HUDEP-2 (cell line): ENCODE results near the gene MRPL28.
"Not testable (repeated sequence)": the region's sequence is repeated elsewhere in the genome, so short reads cannot be mapped to it uniquely, and the experiment has no call there.

Experiments used
- DNase-seq, 76 experiments: peaks; one replicate each; lab custom pipeline; 2025; ENCODE audit not compliant: unreplicated experiment in 76 of 76; lab: John Stamatoyannopoulos, UW

The MRPL28 gene

DNA sequence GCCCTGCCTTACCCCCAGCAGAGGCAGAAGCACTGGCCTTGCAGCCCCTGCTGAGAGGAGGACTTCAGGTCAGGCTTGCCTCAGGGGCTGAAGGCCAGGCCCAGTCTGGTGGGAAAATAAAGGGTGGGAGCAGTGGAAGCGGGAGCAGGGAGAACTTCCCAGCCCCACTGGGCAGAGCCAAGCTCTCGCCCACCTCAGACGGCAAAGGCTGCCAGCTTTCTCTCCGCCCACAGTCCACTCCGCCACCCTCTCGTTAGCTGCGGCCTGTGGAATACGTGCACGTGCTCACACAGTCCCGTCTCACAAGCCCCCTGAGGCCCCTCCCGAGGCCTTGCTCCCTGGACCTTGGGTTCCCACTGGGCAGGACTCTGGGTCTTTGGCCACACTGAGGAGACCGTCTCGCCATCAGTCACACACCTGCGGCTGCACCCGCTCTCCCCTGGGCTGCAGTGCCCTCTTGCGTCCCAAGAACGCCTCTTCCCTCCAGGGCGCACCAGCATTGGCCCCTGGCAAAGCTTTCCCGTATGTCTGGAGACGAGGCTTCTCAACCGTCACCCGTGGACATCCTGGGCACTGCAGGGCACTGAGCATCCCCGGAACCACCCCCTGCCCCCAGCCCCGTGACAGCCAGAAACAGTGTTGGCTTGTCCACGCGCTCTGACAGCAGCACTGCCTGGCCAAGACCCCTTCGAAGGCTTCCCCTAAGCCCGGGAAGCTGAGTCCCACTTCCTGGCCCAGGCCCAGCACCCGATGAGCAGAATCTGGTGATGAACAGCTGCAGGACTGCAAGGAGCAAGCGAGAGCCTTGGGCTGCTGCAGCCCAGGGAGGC lies 8.3 kb downstream of the MRPL28 start:
- peak in 59 of 76 experiments; percentile 8 to 76 (median 42) for DNase-seq

DNA sequence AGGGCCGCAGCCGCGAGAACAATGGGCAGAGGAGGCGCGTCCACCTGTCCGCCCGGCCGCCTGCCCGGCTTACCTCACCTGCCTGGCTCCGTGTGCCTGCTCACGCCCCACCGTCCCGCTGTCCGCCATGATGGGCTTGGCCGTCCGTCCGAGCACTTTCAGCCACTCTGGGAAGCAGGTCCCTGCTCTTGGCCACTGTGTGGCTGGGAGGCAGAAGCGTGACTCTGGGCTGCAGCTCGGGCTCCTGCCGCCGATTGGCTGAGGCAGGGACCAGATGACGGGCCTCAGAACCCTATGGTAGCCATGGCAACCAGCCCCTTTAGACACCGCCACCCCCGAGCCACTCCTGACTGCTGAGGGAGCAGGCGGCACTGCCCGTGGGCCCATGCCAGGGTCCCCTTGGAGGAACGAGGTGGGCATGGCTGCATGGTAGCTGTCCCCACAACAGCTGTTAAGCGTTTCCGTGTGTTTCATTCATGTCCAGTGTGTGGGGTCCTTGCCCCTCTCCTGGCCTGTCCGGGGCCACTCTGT lies 8.9 kb downstream of the MRPL28 start:
- no peak for DNase-seq

DNA sequence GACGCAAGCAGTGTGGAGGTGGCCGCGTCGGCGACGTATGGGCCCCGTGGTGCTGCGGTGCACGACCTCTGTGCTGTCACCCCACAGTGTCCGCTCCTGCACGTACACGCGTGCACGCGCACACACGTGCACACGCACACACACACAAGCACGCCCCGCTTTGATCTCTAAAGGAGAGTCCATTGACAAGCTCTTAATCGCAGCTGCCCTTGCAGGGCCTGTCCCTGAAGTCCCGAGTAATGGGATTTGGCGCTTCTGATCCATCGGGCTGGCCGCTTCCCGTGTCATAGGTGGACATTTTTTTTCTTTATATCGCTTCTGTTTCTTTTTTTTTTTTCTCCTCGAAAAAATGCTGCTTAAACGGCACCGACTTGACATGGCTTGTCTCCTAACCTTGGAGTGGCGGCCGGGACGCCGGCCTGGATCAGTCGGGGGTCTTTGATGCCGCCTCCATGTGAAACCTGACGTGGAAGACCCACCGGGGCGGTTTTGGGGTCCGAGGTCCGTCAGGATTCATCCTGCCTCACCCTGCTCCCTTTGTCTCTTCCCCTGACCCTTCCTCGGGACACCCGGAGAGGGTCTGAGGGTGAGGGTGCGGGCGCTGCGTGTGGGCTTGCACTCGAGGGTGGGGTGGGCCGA lies 9.5 kb downstream of the MRPL28 start:
- DNase-seq: no peak

DNA sequence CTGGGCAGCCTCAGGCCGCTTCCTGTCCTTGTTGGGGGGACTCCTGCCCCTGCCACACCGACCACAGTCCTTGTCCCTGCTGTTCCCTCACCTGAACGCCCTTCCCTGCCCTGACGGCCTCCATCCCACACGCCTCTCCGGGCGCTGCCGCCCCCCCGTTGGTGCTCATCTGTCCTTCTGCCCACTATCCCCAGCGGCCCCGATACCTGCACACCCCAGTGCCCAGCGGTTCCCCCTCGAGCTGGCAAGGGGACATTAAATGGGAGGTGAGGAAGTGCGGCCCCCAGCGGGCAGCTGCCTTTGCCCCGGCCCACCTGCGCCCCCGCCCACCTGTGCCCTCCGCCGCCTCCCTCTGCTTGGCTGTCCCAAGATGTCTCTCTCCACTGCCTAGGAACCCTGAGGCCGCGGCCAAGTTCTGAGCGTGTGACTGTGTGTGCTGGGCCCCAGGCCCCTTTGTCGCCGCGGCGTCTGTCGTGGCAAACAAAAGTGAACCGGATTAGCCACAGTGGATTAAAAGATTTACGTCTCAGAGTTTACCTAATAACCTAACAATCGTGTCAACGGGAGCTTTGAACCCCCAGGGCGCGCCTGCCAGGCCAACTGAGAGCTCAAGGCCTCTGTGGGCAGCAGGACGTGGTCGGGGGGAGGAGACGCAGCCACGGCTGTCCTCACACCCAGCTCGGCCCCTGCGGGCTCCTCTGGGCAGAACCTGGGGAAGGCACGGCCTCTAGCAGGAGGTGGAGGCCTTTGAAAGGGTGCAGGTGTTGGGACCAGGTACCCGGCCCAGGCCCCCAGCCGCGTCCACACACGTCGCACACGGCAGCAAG lies 10.3 kb downstream of the MRPL28 start:
- DNase-seq: no peak

DNA sequence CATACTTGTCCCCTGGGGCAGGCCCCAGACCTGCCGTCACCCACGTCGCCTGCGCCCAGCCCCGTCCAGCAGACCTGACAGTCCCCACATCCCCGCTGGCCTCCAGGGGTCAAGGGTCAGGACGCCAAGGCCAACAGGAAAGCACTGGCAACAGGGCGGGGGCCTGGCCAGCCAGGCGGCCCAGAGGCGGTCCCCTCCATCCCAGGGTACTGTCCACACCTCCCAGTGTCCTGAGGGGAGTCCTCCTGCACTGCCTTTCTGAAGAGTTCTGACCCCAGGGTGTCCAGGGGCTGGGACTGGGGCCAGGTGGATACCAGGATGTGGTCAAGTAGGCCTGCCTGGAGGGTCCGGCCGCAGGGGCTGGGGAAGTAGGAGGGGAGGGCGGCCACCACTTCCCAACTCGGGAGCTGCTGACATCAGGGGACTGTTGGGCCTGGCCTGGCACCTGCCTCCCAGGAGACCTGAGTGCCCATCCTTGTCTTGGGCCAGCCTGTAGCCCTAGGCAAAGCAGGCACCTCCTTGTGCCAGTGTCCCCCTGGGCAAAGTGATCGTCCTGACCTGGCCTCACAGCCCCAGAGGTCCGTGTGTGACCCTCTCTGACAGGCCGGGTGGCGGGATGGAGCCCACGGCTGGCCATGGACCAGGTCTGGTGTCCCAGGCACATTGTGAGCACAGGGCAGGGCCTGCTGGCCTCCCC lies 11.1 kb downstream of the MRPL28 start:
- DNase-seq: no peak

DNA sequence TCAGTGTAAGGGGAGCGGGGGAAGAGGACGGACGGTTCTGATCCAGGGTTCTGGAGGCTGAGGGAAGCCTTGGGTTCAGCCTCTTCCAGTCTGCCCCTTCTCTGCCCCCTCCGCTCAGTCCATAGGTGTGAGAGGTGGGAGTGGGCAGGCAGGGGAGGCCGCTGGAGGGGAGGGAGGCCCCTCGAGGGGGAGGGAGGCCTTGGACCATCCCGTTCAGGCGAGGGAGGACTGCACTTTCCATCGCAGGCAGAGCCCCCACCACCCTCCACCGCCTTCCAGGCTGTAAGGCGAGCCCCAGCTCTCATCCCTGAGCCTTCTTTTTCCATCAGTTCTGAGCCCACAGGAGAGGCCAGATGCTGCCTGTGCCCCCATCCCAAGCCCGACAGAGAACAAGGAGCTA lies 13.6 kb downstream of the MRPL28 start:
- DNase-seq: no peak

DNA sequence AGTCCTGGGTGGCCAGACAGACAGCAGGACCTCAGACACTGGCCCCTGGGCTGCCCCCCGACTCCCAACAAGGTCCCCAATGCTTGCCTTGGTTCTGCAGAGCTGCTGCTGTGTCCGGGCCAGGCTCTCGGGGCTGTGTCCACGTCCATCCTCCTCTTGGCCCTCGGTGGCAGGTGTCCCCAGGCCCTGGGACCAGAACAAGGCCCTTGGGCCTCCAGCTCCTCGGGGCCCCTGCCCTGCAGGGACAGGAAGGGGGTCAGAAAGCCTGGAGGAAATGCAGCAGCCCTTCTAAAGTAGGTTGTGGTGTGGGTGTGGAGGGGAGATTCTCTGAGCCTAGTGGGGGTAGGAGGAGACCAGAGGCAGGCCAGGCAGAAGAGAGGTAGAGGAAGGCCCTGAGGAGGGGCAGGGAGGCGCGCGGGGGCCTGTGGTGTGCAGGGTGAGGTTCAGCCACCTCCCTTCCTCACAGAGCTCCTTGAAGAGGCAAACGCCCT lies 15.3 kb downstream of the MRPL28 start:
- peak in 3 of 76 experiments; percentile 6 to 23 (median 21) for DNase-seq

DNA sequence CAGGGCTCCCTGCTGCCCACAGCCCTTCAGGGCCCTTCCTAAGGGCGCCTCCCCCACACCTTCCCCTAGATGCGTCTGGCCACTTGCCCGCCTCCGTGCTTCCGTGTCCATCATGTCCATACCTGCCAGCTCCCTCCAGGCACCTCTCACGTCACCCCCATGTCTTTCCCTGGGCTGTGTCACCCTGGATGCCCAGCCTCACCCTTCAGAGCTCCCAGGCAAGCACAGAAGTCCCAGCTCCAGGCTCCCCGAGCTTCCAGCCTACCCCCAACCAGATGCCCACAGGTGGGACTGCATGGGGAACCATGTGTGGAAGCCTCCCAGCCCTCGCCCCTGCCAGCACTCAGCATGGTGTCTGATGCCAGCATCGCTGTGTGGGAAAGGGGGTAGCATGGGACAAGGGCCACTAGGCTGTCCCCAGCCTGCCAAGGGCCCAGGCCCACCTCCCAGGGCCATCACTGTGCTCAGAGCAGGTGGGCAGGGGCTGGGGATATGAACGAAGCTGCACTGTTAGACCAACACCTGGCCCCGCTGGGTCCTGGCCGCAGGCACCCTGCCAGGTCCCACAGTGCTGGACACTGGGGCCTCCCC lies 16.0 kb downstream of the MRPL28 start:
- DNase-seq: no peak

DNA sequence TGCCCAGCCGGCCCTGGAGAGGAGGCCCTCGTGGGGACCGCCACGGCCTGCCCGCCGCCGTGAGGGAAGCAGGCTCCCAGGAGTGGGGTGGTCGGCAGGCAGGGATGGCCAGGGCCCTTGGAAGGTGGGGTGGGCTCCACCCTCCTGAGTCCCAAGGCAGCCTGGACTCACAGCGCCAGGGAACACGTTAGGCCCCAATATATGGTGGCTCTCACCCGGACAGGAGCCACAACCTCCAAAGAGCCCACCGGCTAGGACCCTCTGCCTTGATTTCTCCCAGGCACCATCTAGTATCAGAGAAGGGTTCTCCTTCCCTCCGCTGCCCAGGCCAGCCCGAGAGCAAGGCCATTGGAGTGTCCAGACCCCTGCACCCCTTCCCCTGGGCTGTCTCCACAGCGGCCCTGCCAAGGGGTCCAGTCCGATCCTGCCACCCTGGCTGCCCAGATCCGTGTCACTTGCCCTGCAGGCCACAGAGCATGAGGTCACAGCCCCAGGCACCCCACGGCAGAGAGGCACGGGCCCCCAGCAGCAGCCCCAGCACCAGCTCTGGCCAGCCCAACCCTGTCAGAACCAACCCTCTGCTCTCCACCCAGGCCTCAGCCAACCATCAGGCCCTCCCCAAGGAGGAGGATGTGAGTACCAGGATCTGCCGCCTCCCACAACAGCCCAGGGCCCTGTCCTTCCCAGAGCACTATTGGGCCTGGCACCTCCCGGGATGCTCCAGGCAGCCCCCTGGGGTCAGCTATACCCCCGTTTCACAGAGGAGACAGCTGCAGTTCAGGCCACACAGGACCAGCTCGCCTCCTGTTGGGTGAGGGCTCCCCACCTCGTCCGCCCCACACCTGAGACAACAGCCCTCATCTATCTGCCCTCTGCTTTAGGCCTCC lies 16.7 kb downstream of the MRPL28 start:
- no peak for DNase-seq

DNA sequence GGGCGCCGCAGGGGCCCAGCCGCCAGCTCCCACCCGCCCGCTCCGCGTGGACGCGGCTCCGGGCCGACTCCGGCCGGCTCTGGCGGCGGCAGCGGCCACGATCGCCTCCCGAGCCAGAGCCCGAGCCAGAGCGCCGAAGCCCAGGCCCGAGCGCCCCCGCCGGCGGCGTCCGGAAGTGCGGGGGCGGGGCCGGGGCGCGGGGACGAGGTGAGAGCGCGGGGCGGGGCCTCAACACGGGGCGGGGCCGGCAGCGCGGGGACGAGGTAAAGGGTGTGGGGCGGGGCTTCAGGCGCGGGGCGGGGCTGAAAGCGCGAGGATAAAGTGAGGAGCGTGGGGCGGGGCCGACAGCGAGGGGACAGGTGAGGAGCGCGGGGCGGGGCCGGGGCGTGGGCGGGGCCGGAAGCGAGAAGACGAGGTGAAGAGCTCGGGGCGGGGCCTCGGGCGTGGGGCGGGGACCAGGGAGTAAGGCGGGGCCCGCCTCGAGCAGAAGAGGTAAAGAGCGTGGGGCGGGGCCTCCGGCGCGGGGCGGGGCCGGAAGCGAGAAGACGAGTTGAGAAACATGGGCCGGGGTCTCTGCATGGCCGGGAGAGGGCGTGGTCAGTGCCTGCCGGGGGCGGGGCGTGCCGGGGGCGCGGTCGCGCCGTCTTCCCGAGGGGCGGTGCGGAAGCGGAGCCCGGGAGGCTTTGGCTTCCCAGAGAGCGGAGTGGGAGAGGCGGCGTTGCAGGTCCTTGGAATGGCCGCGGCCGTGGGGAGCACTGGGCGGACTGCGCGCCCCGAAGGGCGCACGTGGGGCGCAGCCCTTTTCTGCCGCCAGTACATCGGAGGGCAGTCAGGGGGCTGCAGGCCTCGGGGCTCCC lies 17.6 kb downstream of the MRPL28 start, which contains the start of gene AXIN1:
Gene AXIN1 (minus strand): TSS at position 177 of the 857 bp plus-strand sequence. CDS start 5,698 bp downstream, outside the sequence.
- peak in 75 of 76 experiments; percentile 59 to 100 (median 99) for DNase-seq

DNA sequence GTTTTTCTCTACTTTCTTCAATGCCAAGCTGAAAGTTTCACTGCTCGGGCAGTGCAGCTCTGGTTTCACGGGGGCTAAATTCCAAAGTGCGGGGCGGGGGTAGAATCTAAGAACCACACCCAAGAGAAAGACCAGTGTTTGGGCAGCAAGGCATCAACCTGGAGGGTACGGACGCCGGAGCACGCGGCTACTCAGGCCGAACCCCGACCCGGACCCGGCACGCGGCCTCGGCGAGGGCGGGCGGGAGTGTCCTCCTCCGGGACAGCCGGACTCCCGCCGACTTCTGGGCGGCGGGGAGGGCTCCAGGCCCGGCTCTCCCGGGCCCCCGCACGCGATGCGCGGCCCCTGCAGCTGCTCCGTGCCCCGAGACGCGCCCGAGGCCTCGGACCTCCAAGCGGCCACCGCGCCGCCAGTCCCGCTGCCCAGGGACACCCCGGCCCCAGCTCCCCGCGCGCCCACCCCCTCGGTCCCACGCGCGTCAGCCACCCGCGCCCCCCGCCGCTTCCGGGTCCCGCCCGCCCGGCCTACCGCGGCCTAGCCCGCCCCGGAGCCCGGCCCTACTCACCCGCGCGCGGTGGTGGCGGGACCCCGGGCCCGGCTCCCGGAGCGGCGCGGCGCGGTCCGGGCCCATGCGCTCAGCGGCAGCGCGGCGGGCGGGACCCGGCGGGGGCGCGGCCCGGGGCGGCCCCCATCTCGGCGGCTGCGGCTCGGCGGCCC lies 18.4 kb downstream of the MRPL28 start:
- DNase-seq: peak in 3 of 76 experiments; percentile 15 to 24 (median 18)

DNA sequence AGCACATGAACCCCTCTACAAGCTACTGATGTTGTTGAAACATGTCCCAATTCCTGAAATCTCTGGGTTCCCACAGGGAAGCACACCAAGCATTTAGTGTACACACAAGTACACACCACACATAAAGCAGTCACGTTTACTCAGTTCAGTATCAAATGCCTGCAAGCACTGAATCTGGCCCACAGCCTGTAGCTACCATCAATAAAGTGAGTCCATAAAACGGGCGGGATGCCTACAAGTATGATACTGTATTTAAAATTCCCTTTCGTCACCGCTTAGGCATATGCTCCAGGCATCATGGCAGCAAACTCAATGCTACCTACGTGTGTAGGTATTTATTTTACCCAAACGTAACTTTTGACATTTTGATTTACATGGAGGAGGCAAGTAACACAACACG lies 20.1 kb downstream of the MRPL28 start:
- DNase-seq: no peak

DNA sequence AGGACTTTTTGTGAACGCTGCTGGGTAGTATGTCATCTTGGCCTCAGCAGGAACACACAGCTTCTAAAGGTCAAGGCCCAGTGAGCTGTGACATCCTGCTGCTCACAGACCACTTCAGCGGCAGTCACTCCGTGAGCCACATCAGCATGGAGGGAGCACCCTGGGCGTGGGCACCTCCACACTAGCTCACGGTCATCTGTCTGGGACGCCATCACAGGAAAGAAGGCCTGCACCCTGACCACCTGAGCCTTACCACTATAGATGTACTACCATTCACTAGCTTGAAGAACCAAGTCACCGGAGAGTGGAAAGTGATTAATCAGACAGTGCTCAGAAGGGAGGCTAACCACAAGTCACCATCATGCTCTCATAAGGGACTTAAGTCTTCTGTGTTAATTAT lies 21.1 kb downstream of the MRPL28 start:
- DNase-seq: no peak

DNA sequence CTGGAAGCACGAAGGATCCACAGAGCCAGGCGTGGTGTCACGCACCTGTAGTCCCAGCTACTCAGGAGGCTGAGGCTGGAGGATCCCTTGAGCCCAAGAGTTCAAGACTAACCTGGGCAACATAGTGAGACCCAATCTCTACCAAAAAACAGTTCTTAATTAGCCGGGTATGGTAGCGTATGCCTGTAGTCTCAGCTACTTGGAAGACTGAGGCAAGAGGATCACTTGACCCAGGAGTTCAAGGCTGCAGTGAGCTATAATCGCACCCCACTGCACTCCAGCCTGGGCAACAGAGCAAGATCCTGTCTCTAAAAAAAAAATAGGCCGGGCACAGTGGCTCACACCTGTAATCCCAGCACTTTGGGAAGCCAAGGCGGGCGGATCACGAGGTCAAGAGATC lies 21.8 kb downstream of the MRPL28 start:
- not testable (repeated sequence) for DNase-seq

DNA sequence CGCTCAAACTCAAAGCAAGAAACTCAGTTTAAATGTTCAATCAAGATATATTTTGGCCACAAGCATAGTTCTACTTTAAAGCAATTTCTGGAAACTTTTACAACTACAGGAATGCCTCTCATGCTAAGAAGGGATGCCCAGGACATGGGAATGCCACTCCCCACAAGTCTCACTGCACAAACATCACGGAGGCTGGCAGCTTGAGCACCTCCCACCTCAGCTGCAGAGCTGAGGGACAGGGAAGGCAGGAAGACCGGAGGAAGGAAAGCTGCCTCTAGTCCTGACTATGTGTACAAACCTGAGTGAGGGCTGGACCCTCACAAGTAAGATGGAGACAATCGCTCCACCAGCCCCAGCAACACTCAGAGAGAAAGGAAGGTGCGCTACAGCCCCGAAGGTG lies 23.1 kb downstream of the MRPL28 start:
- DNase-seq: no peak

DNA sequence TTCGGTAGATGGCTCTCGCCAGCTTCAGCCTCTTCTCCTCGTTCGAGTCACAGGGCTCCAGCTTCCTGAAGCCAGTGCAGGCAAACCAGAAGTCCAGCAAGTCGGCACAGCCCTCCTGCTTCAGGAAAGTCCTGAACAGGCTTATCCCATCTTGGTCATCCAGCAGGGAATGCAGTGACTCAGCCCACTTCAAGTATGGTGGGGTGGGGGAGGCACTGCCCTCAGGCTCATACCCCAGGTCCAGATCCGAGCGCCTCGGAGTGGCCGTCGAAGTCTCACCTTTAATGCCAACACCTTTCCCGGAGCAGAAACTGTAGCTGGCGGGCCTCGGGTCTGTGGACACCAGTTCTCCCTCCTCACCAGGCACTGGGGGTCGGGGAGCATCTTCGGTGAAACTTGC lies 23.8 kb downstream of the MRPL28 start:
- no peak for DNase-seq

DNA sequence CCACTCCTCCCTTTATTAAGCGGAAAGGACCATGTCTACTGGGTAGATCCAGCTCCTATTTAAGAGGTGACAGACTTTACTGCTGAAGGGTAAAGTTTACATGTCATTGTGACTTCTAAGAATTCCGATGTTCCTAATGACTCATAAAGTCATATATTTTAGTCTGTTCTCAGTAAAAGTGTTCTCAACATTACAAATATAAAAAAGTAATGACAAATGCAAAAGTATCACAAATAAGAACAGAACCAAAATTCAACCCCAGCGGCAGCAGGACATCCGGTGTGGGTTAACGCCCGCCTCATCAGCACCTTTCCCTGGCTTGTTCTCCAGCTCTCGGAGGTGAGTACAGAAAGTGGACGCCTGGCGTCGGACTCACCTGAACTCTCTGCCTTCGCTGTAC lies 24.6 kb downstream of the MRPL28 start:
- no peak for DNase-seq
